WTC11 (cell line): ENCODE measurements around the gene GADL1. TPM values are rescaled to one million over a fixed set of nuclear protein-coding genes. Genes with fewer than 3 reads are reported as not detected.

ENCODE experiments used
- ATAC-seq: fragments of 200-7000 bp; cut with Tn5 transposase; 2 replicates; pipeline ENCODE4 v1.10.0; 2021; ENCODE audit warnings: mild to moderate bottlenecking, moderate library complexity
- CTCF ChIA-PET: fragments of 300-600 bp; sonication (Branson Sonifier 250); formaldehyde crosslinking; loops from one replicate; lab custom pipeline; 2021; ENCODE audit warnings: antibody characterized with exemption; lab: Charles Lee
- POLR2A ChIA-PET: fragments of 350-600 bp; sonication (Branson Sonifier 250); formaldehyde crosslinking; loops from one replicate; lab custom pipeline; 2021; ENCODE audit warnings: antibody characterized with exemption; lab: Charles Lee
- DNase-seq: peaks from one replicate; pipeline ENCODE4 v3.0.0; 2021; ENCODE audit warnings: low spot score
- H3K27ac Mint-ChIP-seq: 2 replicates; pipeline ENCODE4 v1.8.0; 2021; ENCODE audit warnings: mixed read lengths
- H3K27me3 Mint-ChIP-seq: 2 replicates; pipeline ENCODE4 v1.8.0; 2021; ENCODE audit warnings: low read depth, mild to moderate bottlenecking, moderate library complexity, mixed read lengths
- H3K36me3 Mint-ChIP-seq: 2 replicates; pipeline ENCODE4 v1.8.0; 2021; ENCODE audit warnings: mixed read lengths
- H3K4me1 Mint-ChIP-seq: 2 replicates; pipeline ENCODE4 v1.8.0; 2022; ENCODE audit warnings: mixed read lengths
- H3K4me3 Mint-ChIP-seq: 2 replicates; pipeline ENCODE4 v1.8.0; 2021; ENCODE audit warnings: mild to moderate bottlenecking, moderate library complexity, mixed read lengths
- H3K9me3 Mint-ChIP-seq: 2 replicates; pipeline ENCODE4 v1.8.0; 2021; ENCODE audit warnings: mixed read lengths
- ATF1 ChIP-seq: sonication (generic); formaldehyde crosslinking; IDR thresholded peaks from 2 replicates; pipeline ENCODE4 v1.8.1; 2023; ENCODE audit warnings: mild to moderate bottlenecking, moderate library complexity, missing genetic modification reagents
- CBFB ChIP-seq: sonication (generic); formaldehyde crosslinking; IDR thresholded peaks from 2 replicates; pipeline ENCODE4 v1.8.1; 2022; ENCODE audit warnings: mild to moderate bottlenecking, low read depth, missing genetic modification reagents
- CREM ChIP-seq: sonication (generic); formaldehyde crosslinking; IDR thresholded peaks from 2 replicates; pipeline ENCODE4 v1.8.1; 2022; ENCODE audit warnings: mild to moderate bottlenecking, missing genetic modification reagents, moderate library complexity
- GABPB1 ChIP-seq: sonication (generic); formaldehyde crosslinking; IDR thresholded peaks from 2 replicates; pipeline ENCODE4 v1.8.1; 2023; ENCODE audit warnings: mild to moderate bottlenecking, missing genetic modification reagents
- JAZF1 ChIP-seq: fragments of 250-450 bp; sonication (Bioruptor Pico); IDR thresholded peaks from 2 replicates; pipeline ENCODE4 v1.9.0; 2021; ENCODE audit warnings: moderate library complexity, mild to moderate bottlenecking, inconsistent platforms
- KAT7 ChIP-seq: sonication (generic); formaldehyde crosslinking; IDR thresholded peaks from 2 replicates; pipeline ENCODE4 v1.8.1; 2023; ENCODE audit warnings: missing genetic modification reagents, mild to moderate bottlenecking, borderline replicate concordance
- MYBL2 ChIP-seq: sonication (generic); formaldehyde crosslinking; IDR thresholded peaks from 2 replicates; pipeline ENCODE4 v1.8.1; 2023; ENCODE audit warnings: mild to moderate bottlenecking, moderate library complexity, missing genetic modification reagents
- NR3C1 ChIP-seq: sonication (generic); formaldehyde crosslinking; conservative IDR thresholded peaks from 2 replicates; pipeline ENCODE4 v1.8.1; 2023; ENCODE audit warnings: low read depth, mild to moderate bottlenecking, missing genetic modification reagents
- OVOL2 ChIP-seq: fragments of 250-450 bp; sonication (Bioruptor Pico); IDR thresholded peaks from 2 replicates; pipeline ENCODE4 v1.9.0; 2021; ENCODE audit warnings: mild to moderate bottlenecking, borderline replicate concordance
- SMAD4 ChIP-seq: sonication (generic); formaldehyde crosslinking; IDR thresholded peaks from 2 replicates; pipeline ENCODE4 v1.8.0; 2022; ENCODE audit warnings: mild to moderate bottlenecking, missing genetic modification reagents
- TEAD4 ChIP-seq: sonication (generic); formaldehyde crosslinking; IDR thresholded peaks from 2 replicates; pipeline ENCODE4 v1.8.0; 2022; ENCODE audit warnings: mild to moderate bottlenecking, missing genetic modification reagents
- TP53 ChIP-seq: sonication (generic); formaldehyde crosslinking; IDR thresholded peaks from 2 replicates; pipeline ENCODE4 v1.8.1; 2023; ENCODE audit warnings: mild to moderate bottlenecking, missing genetic modification reagents
- ZNF121 ChIP-seq: sonication (generic); formaldehyde crosslinking; IDR thresholded peaks from 2 replicates; pipeline ENCODE4 v1.8.0; 2023; ENCODE audit warnings: missing genetic modification reagents
- total RNA-seq: library from RNA; stranded (reverse); gene quantifications from 3 replicates; pipeline ENCODE4 v1.2.3, GENCODE V29; 2021
- TF ChIP-seq, protein P1 (sequence below): fragments of 250-450 bp; sonication (Bioruptor Pico); IDR thresholded peaks from 2 replicates; pipeline ENCODE4 v1.9.0; 2021; ENCODE audit warnings: mild to moderate bottlenecking
- TF ChIP-seq, protein P2 (sequence below): fragments of 200-600 bp; IDR thresholded peaks from 2 replicates; pipeline ENCODE4 v1.8.0; 2022; ENCODE audit warnings: antibody characterized with exemption
- TF ChIP-seq, protein P3 (sequence below): sonication (generic); formaldehyde crosslinking; IDR thresholded peaks from 2 replicates; pipeline ENCODE4 v1.8.0; 2022; ENCODE audit warnings: mild to moderate bottlenecking, missing genetic modification reagents
- TF ChIP-seq, protein P4 (sequence below): sonication (generic); formaldehyde crosslinking; IDR thresholded peaks from 2 replicates; pipeline ENCODE4 v1.8.0; 2022; ENCODE audit warnings: missing genetic modification reagents

Gene GADL1
- total RNA-seq, 1 experiment from 2014 or later = 0.15 TPM

DNA sequence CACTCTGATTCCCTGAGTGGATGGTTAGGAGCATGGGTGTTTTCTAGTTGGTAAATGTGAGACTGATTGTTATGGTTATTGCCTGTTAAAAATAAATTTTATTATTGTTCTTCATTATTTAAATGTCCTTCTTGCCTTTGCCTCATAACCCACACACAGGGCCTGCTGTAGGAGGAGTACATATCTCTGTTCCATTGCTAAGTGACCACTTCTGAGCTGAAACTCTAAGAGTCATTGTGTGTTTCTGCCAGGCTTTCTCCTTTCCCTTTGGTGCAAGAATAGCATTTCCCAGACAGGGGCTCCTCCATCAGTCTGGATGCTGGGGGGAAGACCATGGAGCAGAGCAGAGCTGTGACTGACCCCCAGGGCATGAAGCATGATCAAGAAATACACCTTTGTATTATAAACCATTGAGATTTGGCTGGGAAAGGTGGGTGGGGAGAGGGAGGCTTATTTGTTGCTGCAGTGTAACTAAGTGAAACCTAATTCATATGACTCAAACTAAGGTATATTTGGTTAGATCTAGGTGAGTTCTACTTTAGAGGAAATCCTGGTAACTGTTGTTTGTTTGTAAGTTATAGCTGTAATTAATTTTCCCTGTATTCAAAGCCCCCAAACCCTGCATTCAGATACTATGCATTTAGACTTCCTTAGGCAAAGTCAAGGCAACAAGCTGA lies 150.7 kb downstream of the GADL1 start (continued):
- TF ChIP-seq, protein P1, sequence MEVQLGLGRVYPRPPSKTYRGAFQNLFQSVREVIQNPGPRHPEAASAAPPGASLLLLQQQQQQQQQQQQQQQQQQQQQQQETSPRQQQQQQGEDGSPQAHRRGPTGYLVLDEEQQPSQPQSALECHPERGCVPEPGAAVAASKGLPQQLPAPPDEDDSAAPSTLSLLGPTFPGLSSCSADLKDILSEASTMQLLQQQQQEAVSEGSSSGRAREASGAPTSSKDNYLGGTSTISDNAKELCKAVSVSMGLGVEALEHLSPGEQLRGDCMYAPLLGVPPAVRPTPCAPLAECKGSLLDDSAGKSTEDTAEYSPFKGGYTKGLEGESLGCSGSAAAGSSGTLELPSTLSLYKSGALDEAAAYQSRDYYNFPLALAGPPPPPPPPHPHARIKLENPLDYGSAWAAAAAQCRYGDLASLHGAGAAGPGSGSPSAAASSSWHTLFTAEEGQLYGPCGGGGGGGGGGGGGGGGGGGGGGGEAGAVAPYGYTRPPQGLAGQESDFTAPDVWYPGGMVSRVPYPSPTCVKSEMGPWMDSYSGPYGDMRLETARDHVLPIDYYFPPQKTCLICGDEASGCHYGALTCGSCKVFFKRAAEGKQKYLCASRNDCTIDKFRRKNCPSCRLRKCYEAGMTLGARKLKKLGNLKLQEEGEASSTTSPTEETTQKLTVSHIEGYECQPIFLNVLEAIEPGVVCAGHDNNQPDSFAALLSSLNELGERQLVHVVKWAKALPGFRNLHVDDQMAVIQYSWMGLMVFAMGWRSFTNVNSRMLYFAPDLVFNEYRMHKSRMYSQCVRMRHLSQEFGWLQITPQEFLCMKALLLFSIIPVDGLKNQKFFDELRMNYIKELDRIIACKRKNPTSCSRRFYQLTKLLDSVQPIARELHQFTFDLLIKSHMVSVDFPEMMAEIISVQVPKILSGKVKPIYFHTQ (CRISPR knock-in tag) = no peak
- no peak for TF ChIP-seq CREM (CRISPR knock-in tag)
- no peak for TF ChIP-seq TEAD4 (CRISPR knock-in tag)
- TF ChIP-seq, protein P2, sequence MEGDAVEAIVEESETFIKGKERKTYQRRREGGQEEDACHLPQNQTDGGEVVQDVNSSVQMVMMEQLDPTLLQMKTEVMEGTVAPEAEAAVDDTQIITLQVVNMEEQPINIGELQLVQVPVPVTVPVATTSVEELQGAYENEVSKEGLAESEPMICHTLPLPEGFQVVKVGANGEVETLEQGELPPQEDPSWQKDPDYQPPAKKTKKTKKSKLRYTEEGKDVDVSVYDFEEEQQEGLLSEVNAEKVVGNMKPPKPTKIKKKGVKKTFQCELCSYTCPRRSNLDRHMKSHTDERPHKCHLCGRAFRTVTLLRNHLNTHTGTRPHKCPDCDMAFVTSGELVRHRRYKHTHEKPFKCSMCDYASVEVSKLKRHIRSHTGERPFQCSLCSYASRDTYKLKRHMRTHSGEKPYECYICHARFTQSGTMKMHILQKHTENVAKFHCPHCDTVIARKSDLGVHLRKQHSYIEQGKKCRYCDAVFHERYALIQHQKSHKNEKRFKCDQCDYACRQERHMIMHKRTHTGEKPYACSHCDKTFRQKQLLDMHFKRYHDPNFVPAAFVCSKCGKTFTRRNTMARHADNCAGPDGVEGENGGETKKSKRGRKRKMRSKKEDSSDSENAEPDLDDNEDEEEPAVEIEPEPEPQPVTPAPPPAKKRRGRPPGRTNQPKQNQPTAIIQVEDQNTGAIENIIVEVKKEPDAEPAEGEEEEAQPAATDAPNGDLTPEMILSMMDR = no peak
- TF ChIP-seq, all 79 proteins: peak for 0

DNA sequence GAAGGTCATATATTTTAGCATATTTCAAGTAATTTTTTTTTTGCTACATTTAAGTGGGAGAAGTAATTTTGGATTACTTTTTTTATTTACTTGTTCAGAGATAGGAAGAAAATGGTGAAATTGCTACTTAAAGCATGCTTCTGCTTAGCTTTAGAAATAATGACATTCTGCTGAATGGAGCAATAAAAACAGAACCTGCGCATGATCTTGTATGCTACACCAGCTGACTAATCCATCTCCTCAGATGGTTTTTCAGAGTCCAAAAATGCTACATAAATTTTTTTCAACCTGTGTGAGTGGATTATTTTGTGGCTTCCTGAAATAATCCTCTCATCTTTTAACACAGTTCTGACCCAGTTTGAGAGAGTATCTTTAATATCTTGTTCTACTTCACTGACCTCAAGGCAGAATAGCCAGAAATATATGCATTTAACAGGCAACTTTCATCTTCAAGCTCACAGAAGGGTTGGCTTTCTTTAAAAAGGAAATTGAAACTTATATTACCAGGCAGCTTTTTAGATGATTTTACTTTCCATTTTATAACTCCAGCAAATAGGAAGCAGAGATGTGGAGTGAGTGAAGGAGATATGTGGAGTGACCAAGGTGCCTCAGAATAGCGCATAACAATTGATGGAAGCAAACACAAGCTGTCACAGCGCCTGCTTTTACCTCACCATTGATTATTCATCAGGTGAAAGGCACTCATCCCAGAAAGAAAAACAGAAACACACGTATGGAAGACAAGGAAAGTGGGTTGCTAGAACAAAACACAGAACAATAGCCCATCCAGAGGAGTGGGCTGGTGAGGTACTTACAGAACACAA lies 151.5 kb downstream of the GADL1 start:
- Mint-ChIP-seq H3K4me3 (no peak overlapping the region), H3K4me1 (peaks cover 39% of the 10 kb centered on the region), H3K36me3 (no peaks in the 10 kb centered on the region), H3K27me3 (no peaks in the 10 kb centered on the region), H3K9me3 (no peaks in the 10 kb centered on the region), H3K27ac (no peak overlapping the region)
- DNase-seq (no peak), ATAC-seq (peak; percentile 59)
- TF ChIP-seq SMAD4 (CRISPR knock-in tag) (no peak), KAT7 (CRISPR knock-in tag) (no peak), CBFB (no peak), GABPB1 (CRISPR knock-in tag) (no peak), OVOL2 (CRISPR knock-in tag) (no peak)
- TF ChIP-seq, protein P3, sequence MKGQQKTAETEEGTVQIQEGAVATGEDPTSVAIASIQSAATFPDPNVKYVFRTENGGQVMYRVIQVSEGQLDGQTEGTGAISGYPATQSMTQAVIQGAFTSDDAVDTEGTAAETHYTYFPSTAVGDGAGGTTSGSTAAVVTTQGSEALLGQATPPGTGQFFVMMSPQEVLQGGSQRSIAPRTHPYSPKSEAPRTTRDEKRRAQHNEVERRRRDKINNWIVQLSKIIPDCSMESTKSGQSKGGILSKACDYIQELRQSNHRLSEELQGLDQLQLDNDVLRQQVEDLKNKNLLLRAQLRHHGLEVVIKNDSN (CRISPR knock-in tag) = no peak
- ChIA-PET CTCF (interaction anchor here (0.8 to 2.4 kb wide), 2 partner anchors 9 to 730 kb away, joined by 3 to 6 read pairs; no protein-coding TSS in a partner anchor), POLR2A (no interaction called here)

DNA sequence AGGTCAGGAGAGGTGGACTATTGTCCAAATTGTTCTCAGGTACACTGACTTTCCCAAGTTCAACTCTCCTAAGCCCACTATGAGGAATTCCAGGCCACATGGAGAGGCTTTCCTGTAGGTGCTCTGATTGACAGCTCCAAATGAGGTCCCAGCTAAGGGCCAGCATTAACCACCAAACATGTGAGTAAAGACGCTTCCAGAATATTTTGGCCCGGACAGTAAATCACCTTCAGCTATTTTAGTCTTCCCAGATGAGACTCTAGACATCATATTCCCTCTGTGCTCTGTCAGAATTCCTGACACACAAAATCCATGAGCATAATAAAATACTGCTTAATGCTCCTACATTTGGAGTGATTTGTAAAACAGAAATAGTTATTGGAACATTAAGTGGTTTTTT lies 152.6 kb downstream of the GADL1 start:
- Mint-ChIP-seq H3K9me3 (no peaks in the 10 kb centered on the region), H3K36me3 (no peaks in the 10 kb centered on the region), H3K27ac (no peak overlapping the region), H3K4me1 (peaks cover 28% of the 10 kb centered on the region), H3K4me3 (no peak overlapping the region), H3K27me3 (no peaks in the 10 kb centered on the region)
- DNase-seq (no peak), ATAC-seq (no peak)
- POLR2A ChIA-PET = no interaction called here
- CTCF ChIA-PET = interaction anchor here (0.5 to 2.4 kb wide), 3 partner anchors 10 to 764 kb away, joined by 3 to 6 read pairs (median 3); no protein-coding TSS in a partner anchor
- no peak for TF ChIP-seq ATF1 (CRISPR knock-in tag)
- no peak for TF ChIP-seq MYBL2
- TF ChIP-seq TP53 (CRISPR knock-in tag) = no peak
- TF ChIP-seq ZNF121 (CRISPR knock-in tag) = no peak
- no peak for TF ChIP-seq JAZF1 (CRISPR knock-in tag)
- no peak for TF ChIP-seq NR3C1 (CRISPR knock-in tag)
- TF ChIP-seq, protein P4, sequence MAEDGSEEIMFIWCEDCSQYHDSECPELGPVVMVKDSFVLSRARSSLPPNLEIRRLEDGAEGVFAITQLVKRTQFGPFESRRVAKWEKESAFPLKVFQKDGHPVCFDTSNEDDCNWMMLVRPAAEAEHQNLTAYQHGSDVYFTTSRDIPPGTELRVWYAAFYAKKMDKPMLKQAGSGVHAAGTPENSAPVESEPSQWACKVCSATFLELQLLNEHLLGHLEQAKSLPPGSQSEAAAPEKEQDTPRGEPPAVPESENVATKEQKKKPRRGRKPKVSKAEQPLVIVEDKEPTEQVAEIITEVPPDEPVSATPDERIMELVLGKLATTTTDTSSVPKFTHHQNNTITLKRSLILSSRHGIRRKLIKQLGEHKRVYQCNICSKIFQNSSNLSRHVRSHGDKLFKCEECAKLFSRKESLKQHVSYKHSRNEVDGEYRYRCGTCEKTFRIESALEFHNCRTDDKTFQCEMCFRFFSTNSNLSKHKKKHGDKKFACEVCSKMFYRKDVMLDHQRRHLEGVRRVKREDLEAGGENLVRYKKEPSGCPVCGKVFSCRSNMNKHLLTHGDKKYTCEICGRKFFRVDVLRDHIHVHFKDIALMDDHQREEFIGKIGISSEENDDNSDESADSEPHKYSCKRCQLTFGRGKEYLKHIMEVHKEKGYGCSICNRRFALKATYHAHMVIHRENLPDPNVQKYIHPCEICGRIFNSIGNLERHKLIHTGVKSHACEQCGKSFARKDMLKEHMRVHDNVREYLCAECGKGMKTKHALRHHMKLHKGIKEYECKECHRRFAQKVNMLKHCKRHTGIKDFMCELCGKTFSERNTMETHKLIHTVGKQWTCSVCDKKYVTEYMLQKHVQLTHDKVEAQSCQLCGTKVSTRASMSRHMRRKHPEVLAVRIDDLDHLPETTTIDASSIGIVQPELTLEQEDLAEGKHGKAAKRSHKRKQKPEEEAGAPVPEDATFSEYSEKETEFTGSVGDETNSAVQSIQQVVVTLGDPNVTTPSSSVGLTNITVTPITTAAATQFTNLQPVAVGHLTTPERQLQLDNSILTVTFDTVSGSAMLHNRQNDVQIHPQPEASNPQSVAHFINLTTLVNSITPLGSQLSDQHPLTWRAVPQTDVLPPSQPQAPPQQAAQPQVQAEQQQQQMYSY (CRISPR knock-in tag) = no peak
